ENCODE results near the gene KLC1. TPM values are rescaled to one million over a fixed set of nuclear protein-coding genes. Genes with fewer than 3 reads are reported as not detected.

Gene KLC1
- total RNA-seq, 1 donor from 2014 or later, result 148 TPM

GRCh38 chr14:103676881-103677675, 48.1 kb downstream of the KLC1 start:
- intact Hi-C loops (cut with micrococcal nuclease), result no loop called here
- Mint-ChIP-seq H3K4me1 (ENCODE audit: low read depth) (peaks cover 7% of the 10 kb centered on the region), H3K27ac (no peak overlapping the region), H3K36me3 (ENCODE audit: low read depth) (peaks cover 51% of the 10 kb centered on the region), H3K4me3 (no peak overlapping the region), H3K27me3 (ENCODE audit: insufficient read depth) (no peaks in the 10 kb centered on the region), H3K9me3 (no peaks in the 10 kb centered on the region)
- no peak for DNase-seq (ENCODE audit: low spot score)

GRCh38 chr14:103679351-103679750, 50.3 kb downstream of the KLC1 start:
- intact Hi-C loops (cut with micrococcal nuclease), result loop anchor here (1.0 kb wide), 1 partner anchor 107 kb away; no protein-coding TSS in a partner anchor
- H3K4me1 Mint-ChIP-seq (ENCODE audit: low read depth), result peaks cover 7% of the 10 kb centered on the region
- H3K4me3 Mint-ChIP-seq, result no peak overlapping the region
- no peaks in the 10 kb centered on the region for H3K27me3 Mint-ChIP-seq (ENCODE audit: insufficient read depth)
- no peak overlapping the region for H3K27ac Mint-ChIP-seq
- no peaks in the 10 kb centered on the region for H3K9me3 Mint-ChIP-seq
- DNase-seq (ENCODE audit: low spot score), result no peak
- H3K36me3 Mint-ChIP-seq (ENCODE audit: low read depth), result peaks cover 39% of the 10 kb centered on the region

GRCh38 chr14:103680491-103681231, 51.6 kb downstream of the KLC1 start:
- Mint-ChIP-seq H3K4me1 (ENCODE audit: low read depth) (peaks cover 7% of the 10 kb centered on the region), H3K27me3 (ENCODE audit: insufficient read depth) (no peaks in the 10 kb centered on the region), H3K4me3 (no peak overlapping the region), H3K36me3 (ENCODE audit: low read depth) (peaks cover 34% of the 10 kb centered on the region), H3K27ac (no peak overlapping the region), H3K9me3 (no peaks in the 10 kb centered on the region)
- no peak for DNase-seq (ENCODE audit: low spot score)
- intact Hi-C loops (cut with micrococcal nuclease), result no loop called here

GRCh38 chr14:103683139-103683538, 54.1 kb downstream of the KLC1 start:
- Mint-ChIP-seq H3K36me3 (ENCODE audit: low read depth) (peaks cover 33% of the 10 kb centered on the region), H3K4me1 (ENCODE audit: low read depth) (no peaks in the 10 kb centered on the region), H3K27ac (no peak overlapping the region), H3K9me3 (no peaks in the 10 kb centered on the region), H3K27me3 (ENCODE audit: insufficient read depth) (no peaks in the 10 kb centered on the region), H3K4me3 (no peak overlapping the region)
- DNase-seq (ENCODE audit: low spot score), result no peak
- intact Hi-C loops (cut with micrococcal nuclease), result no loop called here

GRCh38 chr14:103684471-103684870, 55.5 kb downstream of the KLC1 start:
- peaks cover 35% of the 10 kb centered on the region for H3K36me3 Mint-ChIP-seq (ENCODE audit: low read depth)
- no peak overlapping the region for H3K4me3 Mint-ChIP-seq
- intact Hi-C loops (cut with micrococcal nuclease), result no loop called here
- H3K27me3 Mint-ChIP-seq (ENCODE audit: insufficient read depth), result no peaks in the 10 kb centered on the region
- no peaks in the 10 kb centered on the region for H3K4me1 Mint-ChIP-seq (ENCODE audit: low read depth)
- no peaks in the 10 kb centered on the region for H3K9me3 Mint-ChIP-seq
- no peak overlapping the region for H3K27ac Mint-ChIP-seq
- DNase-seq (ENCODE audit: low spot score), result no peak

- intact Hi-C loops (cut with micrococcal nuclease), result no loop called here
- peaks cover 33% of the 10 kb centered on the region for H3K36me3 Mint-ChIP-seq (ENCODE audit: low read depth)
Observed at GRCh38 chr14:103684871-103685270, 55.9 kb downstream of the KLC1 start.

GRCh38 chr14:103685276-103686211, 56.5 kb downstream of the KLC1 start:
- DNase-seq (ENCODE audit: low spot score), result no peak
- Mint-ChIP-seq H3K36me3 (ENCODE audit: low read depth) (peaks cover 31% of the 10 kb centered on the region), H3K27me3 (ENCODE audit: insufficient read depth) (no peaks in the 10 kb centered on the region), H3K4me3 (no peak overlapping the region), H3K4me1 (ENCODE audit: low read depth) (no peaks in the 10 kb centered on the region), H3K9me3 (no peaks in the 10 kb centered on the region), H3K27ac (no peak overlapping the region)
- intact Hi-C loops (cut with micrococcal nuclease), result no loop called here

More at GRCh38 chr14:103684871-103685270, 55.9 kb downstream of the KLC1 start:
- Mint-ChIP-seq H3K27ac (no peak overlapping the region), H3K4me1 (ENCODE audit: low read depth) (no peaks in the 10 kb centered on the region), H3K9me3 (no peaks in the 10 kb centered on the region), H3K4me3 (no peak overlapping the region), H3K27me3 (ENCODE audit: insufficient read depth) (no peaks in the 10 kb centered on the region)
- no peak for DNase-seq (ENCODE audit: low spot score)

GRCh38 chr14:103686831-103687485, 57.9 kb downstream of the KLC1 start:
- no peaks in the 10 kb centered on the region for H3K4me1 Mint-ChIP-seq (ENCODE audit: low read depth)
- H3K9me3 Mint-ChIP-seq, result no peaks in the 10 kb centered on the region
- no peak overlapping the region for H3K27ac Mint-ChIP-seq
- no peaks in the 10 kb centered on the region for H3K27me3 Mint-ChIP-seq (ENCODE audit: insufficient read depth)
- DNase-seq (ENCODE audit: low spot score), result no peak
- intact Hi-C loops (cut with micrococcal nuclease), result no loop called here
- H3K4me3 Mint-ChIP-seq, result no peak overlapping the region
- H3K36me3 Mint-ChIP-seq (ENCODE audit: low read depth), result peaks cover 26% of the 10 kb centered on the region

GRCh38 chr14:103687712-103688111, 58.7 kb downstream of the KLC1 start:
- H3K36me3 Mint-ChIP-seq (ENCODE audit: low read depth), result peaks cover 26% of the 10 kb centered on the region
- DNase-seq (ENCODE audit: low spot score), result no peak
- H3K4me1 Mint-ChIP-seq (ENCODE audit: low read depth), result no peaks in the 10 kb centered on the region
- intact Hi-C loops (cut with micrococcal nuclease), result no loop called here
- no peak overlapping the region for H3K27ac Mint-ChIP-seq
- no peaks in the 10 kb centered on the region for H3K9me3 Mint-ChIP-seq
- no peak overlapping the region for H3K4me3 Mint-ChIP-seq
- H3K27me3 Mint-ChIP-seq (ENCODE audit: insufficient read depth), result no peaks in the 10 kb centered on the region

- no peaks in the 10 kb centered on the region for H3K9me3 Mint-ChIP-seq
- intact Hi-C loops (cut with micrococcal nuclease), result no loop called here
- no peaks in the 10 kb centered on the region for H3K4me1 Mint-ChIP-seq (ENCODE audit: low read depth)
- no peak overlapping the region for H3K27ac Mint-ChIP-seq
- DNase-seq (ENCODE audit: low spot score), result no peak
- H3K36me3 Mint-ChIP-seq (ENCODE audit: low read depth), result peaks cover 22% of the 10 kb centered on the region
- H3K4me3 Mint-ChIP-seq, result no peak overlapping the region
- H3K27me3 Mint-ChIP-seq (ENCODE audit: insufficient read depth), result no peaks in the 10 kb centered on the region
Observed at GRCh38 chr14:103688441-103688840, 59.4 kb downstream of the KLC1 start.

- no peaks in the 10 kb centered on the region for H3K27me3 Mint-ChIP-seq (ENCODE audit: insufficient read depth)
- no peak overlapping the region for H3K27ac Mint-ChIP-seq
- no peaks in the 10 kb centered on the region for H3K9me3 Mint-ChIP-seq
- no peak for DNase-seq (ENCODE audit: low spot score)
- intact Hi-C loops (cut with micrococcal nuclease), result no loop called here
- H3K36me3 Mint-ChIP-seq (ENCODE audit: low read depth), result peaks cover 22% of the 10 kb centered on the region
- H3K4me3 Mint-ChIP-seq, result no peak overlapping the region
- no peaks in the 10 kb centered on the region for H3K4me1 Mint-ChIP-seq (ENCODE audit: low read depth)
Observed at GRCh38 chr14:103688906-103689902, 60.2 kb downstream of the KLC1 start.
